Upper lobe of right lung (tissue), 1 donor: ENCODE results near the gene COCH. TPM values are rescaled to one million over a fixed set of nuclear protein-coding genes. Genes with fewer than 3 reads are reported as not detected.
A peak's percentile ranks its signal among the peaks of the same experiment; 100 is the strongest.

Experiments
- ATAC-seq: fragments of 200-7000 bp; cut with Tn5 transposase; one replicate; pipeline ENCODE4 v1.9.1; 2020; ENCODE audit warnings: mild to moderate bottlenecking, moderate library complexity
- DNase-seq: peaks from one replicate; pipeline ENCODE4 v3.0.0-alpha.2; 2020
- H3K27ac ChIP-seq: fragments of 200-600 bp; one replicate; pipeline ENCODE4 v1.8.0; 2022
- H3K27me3 ChIP-seq: fragments of 200-600 bp; one replicate; pipeline ENCODE4 v1.8.0; 2022; ENCODE audit warnings: mild to moderate bottlenecking
- H3K36me3 ChIP-seq: fragments of 200-600 bp; one replicate; pipeline ENCODE4 v1.8.0; 2022
- H3K4me1 ChIP-seq: fragments of 200-600 bp; one replicate; pipeline ENCODE4 v1.8.0; 2022
- H3K4me3 ChIP-seq: fragments of 200-600 bp; one replicate; pipeline ENCODE4 v1.8.0; 2022; ENCODE audit warnings: mild to moderate bottlenecking
- H3K9me3 ChIP-seq: fragments of 200-600 bp; one replicate; pipeline ENCODE4 v1.8.0; 2022
- intact Hi-C: fragments of 100-400 bp; cut with DNase I; formaldehyde crosslinking; loops from one replicate; pipeline ENCODE4 v1.11.0; 2022
- total RNA-seq: library from RNA; stranded (reverse); fragmentation: NEBNext Ultra II Directional; extraction: Animal tissue kit (Norgen Biotek cat#: 25700); gene quantifications from one replicate; pipeline ENCODE4 v1.2.1, GENCODE V29; 2021
- TF ChIP-seq, protein P1 (sequence below): fragments of 200-600 bp; IDR thresholded peaks from one replicate; pipeline ENCODE4 v1.8.0; 2022; ENCODE audit warnings: antibody characterized with exemption
- donor health status: DM: no; HTN: yes; CAD: no; lungs with severe emphysema.

The COCH gene
- total RNA-seq, 1 donor from 2014 or later: 0.38 TPM

DNA sequence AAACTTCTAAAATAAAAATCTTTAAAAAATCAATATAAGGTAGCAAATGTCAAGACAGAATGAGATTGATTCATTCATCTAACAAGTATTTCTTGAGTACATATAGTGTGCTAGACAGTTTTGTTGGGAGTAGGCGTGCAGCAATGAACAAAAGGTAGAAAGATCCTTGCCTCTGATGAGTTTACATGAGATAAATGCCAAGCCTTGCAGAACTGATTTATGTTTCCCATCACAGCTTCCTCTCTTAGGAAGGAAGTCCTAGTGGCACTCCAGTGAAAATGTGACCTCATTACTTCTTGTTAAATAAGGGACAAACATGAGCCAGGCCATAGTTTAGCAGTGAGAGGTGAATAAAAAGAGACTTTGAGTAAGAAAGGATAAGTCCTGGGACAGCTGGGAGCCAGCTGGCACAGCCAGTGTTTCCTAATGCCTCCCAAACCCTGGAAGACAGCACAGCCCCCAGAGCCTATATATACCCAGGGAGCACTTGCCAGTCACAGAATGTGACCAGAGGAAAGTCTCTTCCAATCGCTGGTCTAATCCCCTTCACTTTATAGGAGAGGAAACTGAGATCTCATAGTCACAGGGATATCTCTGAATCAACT, 4.7 kb upstream of the COCH start:
- TF ChIP-seq, protein P1, sequence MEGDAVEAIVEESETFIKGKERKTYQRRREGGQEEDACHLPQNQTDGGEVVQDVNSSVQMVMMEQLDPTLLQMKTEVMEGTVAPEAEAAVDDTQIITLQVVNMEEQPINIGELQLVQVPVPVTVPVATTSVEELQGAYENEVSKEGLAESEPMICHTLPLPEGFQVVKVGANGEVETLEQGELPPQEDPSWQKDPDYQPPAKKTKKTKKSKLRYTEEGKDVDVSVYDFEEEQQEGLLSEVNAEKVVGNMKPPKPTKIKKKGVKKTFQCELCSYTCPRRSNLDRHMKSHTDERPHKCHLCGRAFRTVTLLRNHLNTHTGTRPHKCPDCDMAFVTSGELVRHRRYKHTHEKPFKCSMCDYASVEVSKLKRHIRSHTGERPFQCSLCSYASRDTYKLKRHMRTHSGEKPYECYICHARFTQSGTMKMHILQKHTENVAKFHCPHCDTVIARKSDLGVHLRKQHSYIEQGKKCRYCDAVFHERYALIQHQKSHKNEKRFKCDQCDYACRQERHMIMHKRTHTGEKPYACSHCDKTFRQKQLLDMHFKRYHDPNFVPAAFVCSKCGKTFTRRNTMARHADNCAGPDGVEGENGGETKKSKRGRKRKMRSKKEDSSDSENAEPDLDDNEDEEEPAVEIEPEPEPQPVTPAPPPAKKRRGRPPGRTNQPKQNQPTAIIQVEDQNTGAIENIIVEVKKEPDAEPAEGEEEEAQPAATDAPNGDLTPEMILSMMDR: no peak
- intact Hi-C loops: no loop called here
- H3K36me3 ChIP-seq: no peaks in the 10 kb centered on the region
- H3K4me1 ChIP-seq: peaks cover 3% of the 10 kb centered on the region
- no peak overlapping the region for H3K27ac ChIP-seq
- DNase-seq (no peak), ATAC-seq (no peak)
- no peaks in the 10 kb centered on the region for H3K9me3 ChIP-seq
- H3K4me3 ChIP-seq: no peak overlapping the region
- peaks cover 28% of the 10 kb centered on the region for H3K27me3 ChIP-seq

DNA sequence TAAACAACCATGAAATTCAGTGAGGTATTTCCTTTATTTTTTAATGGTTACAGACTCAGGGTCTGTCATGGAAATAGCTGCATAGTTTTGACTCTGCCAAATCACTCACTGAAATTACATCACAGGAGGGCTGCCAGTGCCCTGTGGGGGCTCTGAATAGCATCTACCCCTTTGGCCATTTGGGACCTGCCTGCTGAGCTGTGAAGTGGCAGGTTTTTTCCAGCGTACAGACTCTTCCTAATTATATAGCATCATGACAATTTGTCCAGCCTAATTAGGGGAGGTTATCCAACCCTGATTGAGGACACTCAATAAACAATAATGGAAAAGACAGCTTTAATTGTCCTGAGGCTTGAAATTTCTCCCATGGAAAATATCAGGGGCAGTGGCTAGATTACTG, 1.8 kb upstream of the COCH start:
- TF ChIP-seq, protein P1: no peak
- ATAC-seq: no peak
- no peak for DNase-seq
- Histone ChIP-seq H3K9me3 (no peaks in the 10 kb centered on the region), H3K36me3 (no peaks in the 10 kb centered on the region), H3K4me3 (no peak overlapping the region), H3K27me3 (peaks cover 44% of the 10 kb centered on the region), H3K27ac (no peak overlapping the region), H3K4me1 (peaks cover 8% of the 10 kb centered on the region)
- intact Hi-C loops: no loop called here

DNA sequence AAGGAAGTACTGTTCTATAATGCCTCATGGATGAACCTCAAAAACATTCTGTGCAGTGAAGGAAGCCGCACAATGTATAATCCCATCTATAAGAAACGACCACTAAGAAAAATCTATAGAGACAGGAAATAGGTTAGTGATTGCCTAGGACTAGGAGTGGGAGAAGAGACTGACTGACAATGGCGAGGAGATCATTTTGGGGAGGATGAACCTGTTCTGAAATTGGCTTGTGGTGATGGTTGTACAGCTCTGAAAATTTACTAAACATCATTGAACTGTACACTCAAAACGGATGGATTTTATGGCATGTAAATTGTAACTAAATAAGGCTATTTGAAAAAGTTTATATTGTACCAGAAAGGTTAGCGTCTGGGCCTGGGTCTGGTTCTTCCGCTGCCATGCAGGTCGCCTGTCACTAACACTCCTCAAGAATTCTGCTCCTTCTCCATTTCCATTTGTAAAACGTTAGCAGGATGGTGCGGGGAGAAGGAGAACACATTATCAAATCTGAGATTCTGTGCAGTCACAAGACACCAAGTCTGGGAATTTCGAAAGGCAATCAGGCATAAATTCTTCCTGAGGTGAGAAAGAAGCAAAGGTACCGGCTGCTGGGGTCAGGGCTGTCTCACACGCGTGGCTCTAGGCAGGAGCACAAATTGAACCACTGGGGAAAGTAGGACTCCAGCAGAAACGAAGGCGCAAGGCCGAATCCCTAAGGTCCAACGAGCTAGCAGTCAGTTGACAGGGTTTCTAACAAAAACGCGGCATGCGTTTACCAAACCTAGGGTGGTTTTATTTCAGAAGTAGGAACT, 845 bp upstream of the COCH start:
- ATAC-seq (no peak), DNase-seq (no peak)
- TF ChIP-seq, protein P1: no peak
- peaks cover 8% of the 10 kb centered on the region for H3K4me1 ChIP-seq
- peak overlapping the region; percentile 51 for H3K4me3 ChIP-seq
- no peaks in the 10 kb centered on the region for H3K9me3 ChIP-seq
- peaks cover 44% of the 10 kb centered on the region for H3K27me3 ChIP-seq
- H3K36me3 ChIP-seq: no peaks in the 10 kb centered on the region
- H3K27ac ChIP-seq: no peak overlapping the region
- intact Hi-C loops: no loop called here

DNA sequence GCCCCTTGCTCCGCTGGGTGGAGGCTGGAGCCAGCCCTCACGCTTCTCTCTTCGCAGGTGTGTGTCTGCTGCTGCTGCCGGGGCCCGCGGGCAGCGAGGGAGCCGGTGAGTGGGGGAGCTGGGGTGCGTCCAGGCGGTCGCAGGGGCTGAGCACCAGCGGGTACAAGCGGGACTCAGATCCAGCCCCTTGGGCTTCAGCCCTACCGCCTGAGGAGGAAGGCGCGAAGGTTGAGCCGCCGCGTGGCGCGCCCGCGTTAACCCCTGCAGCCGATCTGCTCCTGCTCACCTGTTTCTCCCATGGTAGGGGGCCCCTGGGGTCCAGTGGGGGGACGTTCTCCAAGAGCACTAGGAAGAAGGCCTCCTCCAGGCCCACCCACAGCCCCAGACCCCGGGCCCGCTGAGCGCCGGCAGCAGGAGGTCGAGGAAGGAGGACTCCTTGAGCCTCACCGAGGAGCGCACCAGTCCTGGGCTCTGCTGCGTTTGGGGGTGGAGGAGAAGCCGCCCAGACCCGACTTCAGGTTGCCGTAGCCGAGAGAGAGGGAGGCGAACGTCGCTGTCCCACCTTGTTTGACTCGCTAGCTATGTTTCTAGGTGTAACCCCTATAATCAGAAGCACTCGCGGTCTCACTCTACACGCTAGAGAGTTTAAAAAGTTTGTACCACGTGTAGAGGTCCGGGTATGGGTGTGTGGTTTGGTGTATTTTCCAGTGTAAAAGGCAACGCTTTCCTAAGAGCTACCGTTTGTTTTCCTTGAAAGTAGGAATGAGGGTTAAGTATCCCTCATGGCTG, 834 bp downstream of the COCH start:
- Histone ChIP-seq H3K27ac (no peak overlapping the region), H3K36me3 (no peaks in the 10 kb centered on the region), H3K4me1 (peaks cover 8% of the 10 kb centered on the region), H3K9me3 (no peaks in the 10 kb centered on the region), H3K4me3 (peak overlapping the region; percentile 51), H3K27me3 (peaks cover 44% of the 10 kb centered on the region)
- intact Hi-C loops: no loop called here
- ATAC-seq (peak; percentile 41), DNase-seq (no peak)
- TF ChIP-seq, protein P1: no peak

DNA sequence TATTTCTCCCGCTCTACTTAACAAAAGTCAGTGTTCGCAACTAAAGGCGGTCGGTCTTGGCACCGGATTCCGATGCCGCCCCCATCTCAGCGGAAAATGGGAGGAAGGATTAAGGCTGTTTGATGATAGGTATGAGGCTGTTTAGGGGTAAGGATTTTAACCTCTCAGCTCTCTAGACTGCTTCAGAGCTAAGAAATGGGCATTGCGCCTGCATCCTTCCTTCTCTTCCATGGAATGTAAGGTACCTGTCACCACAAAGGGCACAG, 1.4 kb downstream of the COCH start:
- no peak overlapping the region for H3K27ac ChIP-seq
- TF ChIP-seq, protein P1: no peak
- no peaks in the 10 kb centered on the region for H3K9me3 ChIP-seq
- no peaks in the 10 kb centered on the region for H3K36me3 ChIP-seq
- peaks cover 8% of the 10 kb centered on the region for H3K4me1 ChIP-seq
- peaks cover 42% of the 10 kb centered on the region for H3K27me3 ChIP-seq
- intact Hi-C loops: no loop called here
- DNase-seq (no peak), ATAC-seq (no peak)
- no peak overlapping the region for H3K4me3 ChIP-seq
